Activated CD4-positive, alpha-beta T cell treated with anti-CD3 and anti-CD28 coated beads, Interleukin-2, Interleukin-6, amounts not matched to agents 100 ng/mL and 50 ng/mL, durations not matched to agents 16 hours and 8 hours (primary cell): ENCODE data around the gene SUSD3.
A peak's percentile ranks its signal among the peaks of the same experiment; 100 is the strongest.
"Not testable (repeated sequence)": the region's sequence is repeated elsewhere in the genome, so short reads cannot be mapped to it uniquely, and the experiment has no call there.

ENCODE experiments used
- DNase-seq: peaks from one replicate; pipeline ENCODE4 v3.0.0-alpha.2; 2020

The SUSD3 gene

GRCh38 chr9:93094658-93095204 is 36.2 kb downstream of the SUSD3 start:
- DNase-seq: no peak

DNA sequence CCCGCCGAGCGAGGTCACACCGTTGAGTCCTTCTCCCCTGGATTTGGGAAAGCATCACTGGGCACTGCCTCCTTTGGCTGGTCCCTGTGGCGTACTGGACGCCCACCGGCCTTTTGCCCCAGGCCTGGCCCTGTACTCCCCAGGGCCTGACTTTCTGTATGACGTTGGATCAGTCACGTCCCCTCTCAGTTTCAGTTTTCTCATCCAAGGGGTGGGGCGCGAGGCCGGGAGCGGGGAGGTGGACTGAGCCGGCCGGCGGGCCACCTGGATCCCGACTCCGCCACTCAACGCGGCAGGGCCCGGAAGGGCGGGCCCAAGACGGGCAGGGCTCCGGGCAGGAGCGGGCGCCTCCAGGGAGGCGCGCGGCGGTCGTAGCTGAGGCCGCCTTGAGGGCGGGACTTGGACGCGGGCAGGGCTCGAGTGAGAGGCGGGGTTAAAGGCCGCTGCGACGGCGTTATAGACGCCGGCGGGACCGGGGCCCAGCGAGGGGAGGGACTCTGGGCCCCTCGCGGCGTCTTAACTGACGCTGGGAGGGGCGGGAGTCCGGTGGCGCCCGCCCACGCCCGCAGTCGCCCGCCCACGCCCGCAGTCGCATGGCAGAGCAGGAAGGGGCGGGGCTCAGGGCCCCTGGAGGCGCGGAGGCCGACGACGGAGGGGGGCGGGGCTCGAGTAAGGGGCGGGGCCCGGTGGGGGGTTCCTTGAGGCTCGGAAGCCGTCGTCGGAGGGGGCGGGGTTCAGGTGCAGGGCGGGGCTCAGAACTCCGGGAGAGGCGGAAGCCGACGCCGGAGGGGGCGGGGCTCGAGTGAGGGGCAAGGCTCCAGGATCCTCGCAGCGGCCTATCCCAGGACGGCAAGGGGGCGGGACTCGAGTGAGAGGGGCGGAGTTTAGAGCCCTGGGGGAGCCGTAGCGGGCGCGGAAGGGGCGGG is 37.0 kb downstream of the SUSD3 start:
- DNase-seq: peak; percentile 100

GRCh38 chr9:93096131-93096802 is 37.8 kb downstream of the SUSD3 start, which contains the start of gene CARD19:
Gene CARD19, plus strand, starts transcription at chr9:93096217. Its CDS starts 129 bp downstream, at chr9:93096346.
- peak; percentile 58 for DNase-seq

GRCh38 chr9:93096811-93097382 is 38.4 kb downstream of the SUSD3 start:
- DNase-seq: no peak

- no peak for DNase-seq
These were observed 39.2 kb downstream of the SUSD3 start for GRCh38 chr9:93097511-93098201.

GRCh38 chr9:93098236-93098946 is 39.9 kb downstream of the SUSD3 start:
- peak; percentile 85 for DNase-seq

GRCh38 chr9:93099551-93100275 is 41.2 kb downstream of the SUSD3 start:
- DNase-seq: no peak

DNA sequence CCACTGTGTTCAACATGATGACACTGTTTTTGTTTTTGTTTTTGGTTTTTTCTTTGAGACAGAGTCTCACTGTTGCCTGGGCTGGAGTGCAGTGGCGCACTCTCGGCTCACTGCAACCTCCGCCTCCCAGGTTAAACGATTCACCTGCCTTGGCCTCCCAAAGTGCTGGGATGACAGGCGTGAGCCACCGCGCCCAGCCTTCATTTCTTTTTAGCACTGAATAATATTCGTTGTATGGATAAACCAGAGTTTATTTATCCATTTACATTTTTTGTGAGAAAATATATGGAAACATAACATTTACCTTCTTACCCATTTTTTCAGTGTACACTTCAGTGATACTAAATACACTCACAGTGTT is 41.8 kb downstream of the SUSD3 start:
- DNase-seq: no peak

DNA sequence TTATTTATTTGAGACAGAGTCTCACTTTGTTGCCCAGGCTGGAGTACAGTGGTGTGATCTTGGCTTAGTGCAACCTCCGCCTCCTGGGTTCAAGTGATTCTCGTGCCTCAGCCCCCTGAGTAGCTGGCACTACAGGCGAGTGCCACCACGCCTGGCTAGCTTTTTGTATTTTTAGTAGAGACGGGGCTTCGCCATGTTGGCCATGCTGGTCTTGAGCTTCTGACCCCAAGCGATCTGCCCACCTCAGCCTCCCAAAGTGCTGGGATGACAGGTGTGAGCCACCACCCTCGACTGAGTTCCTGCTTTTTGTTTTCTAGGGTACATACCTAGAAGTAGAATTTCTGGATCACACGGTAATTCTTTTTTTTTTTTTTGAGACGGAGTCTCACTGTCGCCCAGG is 42.6 kb downstream of the SUSD3 start:
- DNase-seq: not testable (repeated sequence)

- no peak for DNase-seq
These were observed 47.1 kb downstream of the SUSD3 start for GRCh38 chr9:93105620-93106019.

DNA sequence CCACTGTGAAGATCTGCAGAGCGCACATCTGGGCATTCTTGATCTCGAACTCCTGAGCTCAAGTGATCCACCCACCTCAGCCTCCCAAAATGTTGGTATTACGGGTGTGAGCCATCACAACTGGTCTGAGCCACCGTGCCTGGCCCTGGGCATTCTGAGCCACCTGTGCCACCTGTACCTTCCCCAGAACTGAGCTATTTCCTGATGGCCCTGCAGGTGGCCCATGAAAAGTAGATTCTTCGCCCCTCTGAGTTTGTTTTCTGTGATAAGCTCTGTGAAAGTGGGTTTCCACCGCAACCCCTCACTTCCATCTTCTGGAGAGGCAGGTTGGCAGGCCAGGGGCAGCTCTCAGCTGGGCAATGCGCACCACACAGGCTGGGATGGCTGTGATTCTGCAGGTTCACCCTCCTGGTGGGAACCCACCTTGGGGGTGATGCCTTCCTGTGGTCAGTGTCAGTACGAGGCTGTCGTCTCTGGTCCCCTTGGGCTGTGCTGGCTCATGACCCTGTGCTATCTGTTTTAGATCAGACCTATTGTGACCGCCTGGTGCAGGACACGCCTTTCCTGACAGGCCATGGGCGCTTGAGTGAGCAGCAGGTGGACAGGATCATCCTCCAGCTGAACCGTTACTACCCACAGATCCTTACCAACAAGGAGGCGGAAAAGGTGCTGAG is 48.8 kb downstream of the SUSD3 start:
- DNase-seq: no peak

DNA sequence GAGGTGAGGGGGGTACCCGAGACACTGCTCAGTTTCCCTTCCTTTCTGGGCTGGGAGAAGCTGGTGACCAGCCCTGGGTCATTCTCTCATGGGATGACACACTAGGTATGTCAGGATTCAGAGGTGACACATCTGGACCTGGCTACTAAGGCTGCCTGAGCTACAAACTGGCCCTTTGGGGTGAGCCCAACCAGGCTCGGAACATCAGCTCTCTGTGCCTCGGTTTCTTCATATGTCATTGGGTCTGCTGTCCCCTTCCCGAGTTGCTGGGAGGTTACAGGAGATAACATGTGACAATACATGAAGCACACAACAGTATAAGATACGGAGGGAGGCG is 49.3 kb downstream of the SUSD3 start:
- no peak for DNase-seq

- peak; percentile 88 for DNase-seq
These were observed 50.0 kb downstream of the SUSD3 start for GRCh38 chr9:93108291-93109041.

- no peak for DNase-seq
These were observed 51.9 kb downstream of the SUSD3 start for GRCh38 chr9:93110311-93110855.

DNA sequence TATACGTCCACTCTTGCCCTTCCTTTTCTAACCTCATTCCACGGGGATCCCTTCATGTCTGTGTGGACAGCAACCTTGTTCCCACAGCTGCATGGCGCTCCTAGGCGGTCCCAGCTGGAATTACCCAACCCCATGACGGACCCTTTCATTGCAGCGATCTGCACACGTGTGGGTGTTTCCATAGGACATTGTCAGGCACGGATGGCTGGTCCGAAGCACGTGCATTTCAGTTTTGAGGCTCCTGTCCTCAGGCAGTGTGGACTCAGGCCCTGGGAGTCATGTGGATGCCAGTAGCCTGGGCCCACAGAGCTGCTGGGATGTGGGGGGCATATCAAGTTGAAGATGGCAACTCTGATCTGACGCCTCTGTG is 52.5 kb downstream of the SUSD3 start:
- DNase-seq: no peak

- DNase-seq: peak; percentile 72
These were observed 53.0 kb downstream of the SUSD3 start for GRCh38 chr9:93111371-93112115.

DNA sequence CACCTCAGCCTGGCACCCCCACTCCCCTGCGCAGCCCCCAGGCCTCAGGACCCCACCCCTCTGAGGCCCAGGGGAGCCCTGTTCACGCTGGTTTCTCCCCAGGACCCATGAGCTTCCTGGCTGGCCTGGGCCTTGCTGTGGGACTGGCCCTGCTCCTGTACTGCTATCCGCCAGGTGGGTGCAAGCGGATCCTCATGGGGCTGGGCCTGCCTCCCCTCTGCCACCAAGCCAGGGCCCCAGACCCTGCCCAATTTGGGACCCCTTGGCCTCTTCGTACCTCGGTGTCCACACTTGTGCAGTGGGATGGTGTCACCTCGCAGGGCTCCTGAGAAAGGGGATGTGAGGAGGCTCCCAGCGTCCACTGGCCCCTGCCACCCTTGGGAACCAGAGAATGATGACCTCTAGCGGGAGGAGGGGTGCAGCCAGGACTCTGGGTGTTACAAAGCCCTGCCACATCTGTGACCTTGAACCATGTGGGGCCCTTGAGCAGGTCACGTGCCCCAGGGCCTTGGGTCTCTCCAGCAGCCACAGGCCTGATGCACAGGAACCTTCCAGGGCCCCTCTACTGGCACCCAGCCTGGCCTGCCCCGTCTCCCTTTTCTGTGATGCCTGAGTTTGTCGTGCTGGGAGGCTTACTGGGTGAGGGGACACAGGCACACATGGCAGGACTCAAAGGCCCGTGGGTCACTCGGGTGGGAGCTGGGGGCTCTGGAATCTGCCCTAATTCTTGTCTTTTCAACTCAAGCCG is 53.8 kb downstream of the SUSD3 start:
- DNase-seq: no peak

GRCh38 chr9:93112864-93113389 is 54.4 kb downstream of the SUSD3 start:
- no peak for DNase-seq
